ENCODE measurements around the gene STAT1.

Gene STAT1

GRCh38 chr2:190943706-190944105 lies 70.3 kb downstream of the STAT1 start:
- H3K36me3 ChIP-seq (ENCODE audit: insufficient read depth, low read length): no peaks in the 10 kb centered on the region
- peaks cover 9% of the 10 kb centered on the region; the same call in 1 of the 2 replicates for H3F3A ChIP-seq (ENCODE audit: low read depth)
- H3K4me2 ChIP-seq (ENCODE audit: low read depth, low read length, poor library complexity, severe bottlenecking): no peak overlapping the region
- H3K4me3 ChIP-seq (ENCODE audit: low read length, poor library complexity, severe bottlenecking): no peak overlapping the region
- H3K79me2 ChIP-seq (ENCODE audit: insufficient read depth, low read length): no peaks in the 10 kb centered on the region
- H3K27me3 ChIP-seq (ENCODE audit: insufficient read depth, low read length, poor library complexity, severe bottlenecking): no peaks in the 10 kb centered on the region
- H2AFZ ChIP-seq (ENCODE audit: low read length): no peak overlapping the region
- H3K4me1 ChIP-seq (ENCODE audit: insufficient read depth, low read length, poor library complexity, severe bottlenecking): peaks cover 28% of the 10 kb centered on the region
- TF ChIP-seq EZH2phosphoT487 (IDR thresholded peaks at IDR 0.05; ENCODE audit: borderline replicate concordance) (no peak), CTCF (conservative IDR thresholded peaks at IDR 0.05; ENCODE audit: low read length) (no peak)
- no peaks in the 10 kb centered on the region for H3K9me2 ChIP-seq (replicated peaks; ENCODE audit: low read depth, low read length)
- H3K9ac ChIP-seq (ENCODE audit: low read depth, low read length, poor library complexity, severe bottlenecking): no peak overlapping the region
- no peaks in the 10 kb centered on the region for H3K9me3 ChIP-seq (ENCODE audit: insufficient read depth, low read depth, low read length)
- no peaks in the 10 kb centered on the region for H4K20me1 ChIP-seq (ENCODE audit: insufficient read depth, low read length, poor library complexity, severe bottlenecking)

GRCh38 chr2:190942697-190943096 lies 71.3 kb downstream of the STAT1 start:
- Histone ChIP-seq H3K4me2 (ENCODE audit: low read depth, low read length, poor library complexity, severe bottlenecking) (no peak overlapping the region), H3K9me3 (ENCODE audit: insufficient read depth, low read depth, low read length) (no peaks in the 10 kb centered on the region), H3K79me2 (ENCODE audit: insufficient read depth, low read length) (no peaks in the 10 kb centered on the region), H2AFZ (ENCODE audit: low read length) (no peak overlapping the region), H3K9ac (ENCODE audit: low read depth, low read length, poor library complexity, severe bottlenecking) (no peak overlapping the region), H3K4me1 (ENCODE audit: insufficient read depth, low read length, poor library complexity, severe bottlenecking) (peaks cover 18% of the 10 kb centered on the region), H3K4me3 (ENCODE audit: low read length, poor library complexity, severe bottlenecking) (no peak overlapping the region), H3F3A (ENCODE audit: low read depth) (peaks cover 9% of the 10 kb centered on the region; the same call in 1 of the 2 replicates), H3K27me3 (ENCODE audit: insufficient read depth, low read length, poor library complexity, severe bottlenecking) (no peaks in the 10 kb centered on the region), H3K36me3 (ENCODE audit: insufficient read depth, low read length) (no peaks in the 10 kb centered on the region), H3K9me2 (replicated peaks; ENCODE audit: low read depth, low read length) (no peaks in the 10 kb centered on the region), H4K20me1 (ENCODE audit: insufficient read depth, low read length, poor library complexity, severe bottlenecking) (no peaks in the 10 kb centered on the region)
- TF ChIP-seq EZH2phosphoT487 (IDR thresholded peaks at IDR 0.05; ENCODE audit: borderline replicate concordance): no peak
- TF ChIP-seq CTCF (conservative IDR thresholded peaks at IDR 0.05; ENCODE audit: low read length): no peak

GRCh38 chr2:190941571-190941970 lies 72.4 kb downstream of the STAT1 start:
- no peak for TF ChIP-seq EZH2phosphoT487 (IDR thresholded peaks at IDR 0.05; ENCODE audit: borderline replicate concordance)
- no peak for TF ChIP-seq CTCF (conservative IDR thresholded peaks at IDR 0.05; ENCODE audit: low read length)

More at GRCh38 chr2:190941571-190941970, 72.4 kb downstream of the STAT1 start:
- Histone ChIP-seq H4K20me1 (ENCODE audit: insufficient read depth, low read length, poor library complexity, severe bottlenecking) (no peaks in the 10 kb centered on the region), H3K4me2 (ENCODE audit: low read depth, low read length, poor library complexity, severe bottlenecking) (no peak overlapping the region), H3K4me3 (ENCODE audit: low read length, poor library complexity, severe bottlenecking) (no peak overlapping the region), H3K36me3 (ENCODE audit: insufficient read depth, low read length) (no peaks in the 10 kb centered on the region), H3K79me2 (ENCODE audit: insufficient read depth, low read length) (no peaks in the 10 kb centered on the region), H3K9me2 (replicated peaks; ENCODE audit: low read depth, low read length) (no peaks in the 10 kb centered on the region), H3K27me3 (ENCODE audit: insufficient read depth, low read length, poor library complexity, severe bottlenecking) (no peaks in the 10 kb centered on the region), H3K9ac (ENCODE audit: low read depth, low read length, poor library complexity, severe bottlenecking) (no peak overlapping the region), H2AFZ (ENCODE audit: low read length) (no peak overlapping the region), H3F3A (ENCODE audit: low read depth) (peaks cover 9% of the 10 kb centered on the region; the same call in 1 of the 2 replicates), H3K4me1 (ENCODE audit: insufficient read depth, low read length, poor library complexity, severe bottlenecking) (peaks cover 7% of the 10 kb centered on the region), H3K9me3 (ENCODE audit: insufficient read depth, low read depth, low read length) (no peaks in the 10 kb centered on the region)

Data from Loucy (cell line).